Heart right ventricle (tissue), 16 donors: ENCODE data around the gene KRTAP12-4. TPM values are rescaled to one million over a fixed set of nuclear protein-coding genes. Genes with fewer than 3 reads are reported as not detected.
"Not testable (repeated sequence)": the region's sequence is repeated elsewhere in the genome, so short reads cannot be mapped to it uniquely, and the experiment has no call there.

Source experiments
- ATAC-seq, 8 donors: fragments of 200-7000 bp; cut with Tn5 transposase; one replicate each; pipeline ENCODE4 v1.9.1; 2020; ENCODE audit warnings: mild to moderate bottlenecking in 8 of 8, moderate library complexity in 8 of 8, moderate number of reproducible peaks in 1 of 8
- DNase-seq, 2 donors: peaks; one replicate each; pipeline ENCODE4 v3.0.0-alpha.2; 2020
- H3K27ac ChIP-seq, 10 donors: fragments of 200-600 bp; sonication (generic) in 2 of 10; one replicate each; pipeline versions ENCODE4 v1.5.0 to v1.8.0; 2020 to 2022; ENCODE audit warnings: mild to moderate bottlenecking in 3 of 10
- H3K27me3 ChIP-seq, 7 donors: fragments of 200-600 bp; one replicate each; pipeline ENCODE4 v1.8.0; 2021 to 2022; ENCODE audit warnings: mild to moderate bottlenecking in 2 of 7
- H3K36me3 ChIP-seq, 9 donors: fragments of 200-600 bp; sonication (generic) in 1 of 9; one replicate each; pipeline versions ENCODE4 v1.5.0 to v1.8.0; 2020 to 2022; ENCODE audit warnings: mild to moderate bottlenecking in 2 of 9
- H3K4me1 ChIP-seq, 9 donors: fragments of 200-600 bp; sonication (generic) in 1 of 9; one replicate each; pipeline versions ENCODE4 v1.5.0 to v1.8.0; 2020 to 2022; ENCODE audit warnings: mild to moderate bottlenecking in 4 of 9
- H3K4me3 ChIP-seq, 10 donors: fragments of 200-600 bp; sonication (generic) in 2 of 10; one replicate each; pipeline versions ENCODE4 v1.5.0 to v1.8.0; 2020 to 2022; ENCODE audit warnings: mild to moderate bottlenecking in 7 of 10, moderate library complexity in 2 of 10
- H3K9me3 ChIP-seq, 11 donors: fragments of 200-600 bp in 10 of 11; sonication (generic) in 2 of 11; one replicate each; pipeline versions ENCODE4 v1.5.0 to v1.8.0; 2013 to 2022; ENCODE audit warnings: mild to moderate bottlenecking in 2 of 11, control low read depth in 1 of 11, moderate library complexity in 1 of 11
- WGBS, 2 donors: extraction: QIAGEN DNeasy Blood & Tissue Kit; methylation state at CpG; one replicate each; pipeline ENCODE4 v1.1.7; 2013; ENCODE audit warnings: inconsistent platforms in 1 of 2; 5-methylcytosine and 5-hydroxymethylcytosine counted together
- intact Hi-C, 10 donors: fragments of 100-400 bp; cut with DNase I; formaldehyde crosslinking; loops; one replicate each; pipeline versions ENCODE4 v1.11.1 to v1.14.2; 2022
- polyA plus RNA-seq, 2 donors: library from polyadenylated mRNA; stranded (reverse); fragments of 200-250 nt; gene quantifications; one replicate each; pipeline ENCODE4 v1.2.3, GENCODE V29; 2013
- total RNA-seq, 10 donors: library from RNA; stranded (reverse); fragmentation: NEBNext Ultra II Directional in 3 of 10; extraction: Animal tissue kit (Norgen Biotek cat#: 25700) in 3 of 10; gene quantifications; one replicate each; pipeline versions ENCODE4 v1.2.1 to v1.2.4, GENCODE V29; 2021 to 2023
- TF ChIP-seq, protein P1 (sequence below), 9 donors: fragments of 200-600 bp; sonication (generic) in 2 of 9; IDR thresholded peaks; one replicate each; pipeline versions ENCODE4 v1.5.0 to v1.8.0; 2021 to 2022; ENCODE audit warnings: antibody characterized with exemption in 9 of 9, mild to moderate bottlenecking in 5 of 9, moderate library complexity in 1 of 9
- donor health status: Arrhythmogenic right ventricular cardiomyopathy.
- donor health status: ischemic (EF 13 %, LVEDD 7.1; RV severe dilation, severe dysfunction).
- donor health status: healthy with polysubstance abuse.
- donor health status: DM: no; HTN: yes; CAD: no.
- donor health status: DM: no; HTN: no; CAD: no.
- donor health status: ischemic (EF 25% LVEDD 6.9; RV normal size, moderate dysfunction).
- donor health status: ischemic (EF 25% LVEDD 5.7; RV mildly dilated, moderate dysfunction).
- donor health status: healthy.
- donor health status: DM: yes; HTN: yes; CAD: no.
- donor health status: Ischemic cardiomyopathy.
- donor health status: ischemic (EF 35%, LVEDD 5.7; RV mildly dilated, moderate dysfunction).
- donor health status: nonischemic (EF 11% LVEDD 7.7; RV severe dilation, severe dysfunction).
- donor health status: DM: yes; HTN: yes; CAD: no.
- donor health status: PGD.
- donor health status: ischemic (EF 29% LVEDD 5.4; RV normal size, mild dysfunction).
- donor health status: nonischemic (EF 23%, LVEDD 6.1; RV moderate dilation, normal function).

Gene KRTAP12-4
- total and polyA plus RNA-seq, 12 donors = not detected

DNA sequence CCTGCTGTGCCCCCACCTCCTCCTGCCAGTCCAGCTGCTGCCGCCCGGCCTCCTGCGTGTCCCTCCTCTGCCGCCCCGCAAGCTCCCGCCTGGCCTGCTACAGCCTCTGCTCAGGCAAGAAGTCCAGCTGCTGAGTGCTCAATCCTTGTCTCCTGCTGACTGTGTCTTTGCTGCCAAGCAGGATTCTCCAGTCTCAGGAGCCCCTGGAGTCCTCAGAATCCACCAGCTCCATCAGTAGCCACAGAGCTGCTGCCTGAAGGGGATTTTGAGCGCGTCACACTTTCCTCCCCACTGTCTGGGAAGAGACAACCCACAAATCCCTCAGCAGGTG, 7.3 kb downstream of the KRTAP12-4 start:
- no peak for DNase-seq
- no peak for ATAC-seq
- H3K36me3 ChIP-seq = no peaks in the 10 kb centered on the region
- H3K4me3 ChIP-seq = no peak overlapping the region
- no peak overlapping the region for H3K27ac ChIP-seq
- TF ChIP-seq, protein P1, sequence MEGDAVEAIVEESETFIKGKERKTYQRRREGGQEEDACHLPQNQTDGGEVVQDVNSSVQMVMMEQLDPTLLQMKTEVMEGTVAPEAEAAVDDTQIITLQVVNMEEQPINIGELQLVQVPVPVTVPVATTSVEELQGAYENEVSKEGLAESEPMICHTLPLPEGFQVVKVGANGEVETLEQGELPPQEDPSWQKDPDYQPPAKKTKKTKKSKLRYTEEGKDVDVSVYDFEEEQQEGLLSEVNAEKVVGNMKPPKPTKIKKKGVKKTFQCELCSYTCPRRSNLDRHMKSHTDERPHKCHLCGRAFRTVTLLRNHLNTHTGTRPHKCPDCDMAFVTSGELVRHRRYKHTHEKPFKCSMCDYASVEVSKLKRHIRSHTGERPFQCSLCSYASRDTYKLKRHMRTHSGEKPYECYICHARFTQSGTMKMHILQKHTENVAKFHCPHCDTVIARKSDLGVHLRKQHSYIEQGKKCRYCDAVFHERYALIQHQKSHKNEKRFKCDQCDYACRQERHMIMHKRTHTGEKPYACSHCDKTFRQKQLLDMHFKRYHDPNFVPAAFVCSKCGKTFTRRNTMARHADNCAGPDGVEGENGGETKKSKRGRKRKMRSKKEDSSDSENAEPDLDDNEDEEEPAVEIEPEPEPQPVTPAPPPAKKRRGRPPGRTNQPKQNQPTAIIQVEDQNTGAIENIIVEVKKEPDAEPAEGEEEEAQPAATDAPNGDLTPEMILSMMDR (IDR thresholded peaks at IDR 0.05) = no peak
- WGBS, 2 donors = 54 to 55% methylated on average over 8 of the region's 8 CpGs
- no peaks in the 10 kb centered on the region for H3K4me1 ChIP-seq
- H3K27me3 ChIP-seq = peaks cover 0 to 29% (median 14%) of the 10 kb centered on the region in 7 donors
- intact Hi-C loops = no loop called here
- H3K9me3 ChIP-seq = peaks cover 0 to 37% (median 14%) of the 10 kb centered on the region in 11 donors

DNA sequence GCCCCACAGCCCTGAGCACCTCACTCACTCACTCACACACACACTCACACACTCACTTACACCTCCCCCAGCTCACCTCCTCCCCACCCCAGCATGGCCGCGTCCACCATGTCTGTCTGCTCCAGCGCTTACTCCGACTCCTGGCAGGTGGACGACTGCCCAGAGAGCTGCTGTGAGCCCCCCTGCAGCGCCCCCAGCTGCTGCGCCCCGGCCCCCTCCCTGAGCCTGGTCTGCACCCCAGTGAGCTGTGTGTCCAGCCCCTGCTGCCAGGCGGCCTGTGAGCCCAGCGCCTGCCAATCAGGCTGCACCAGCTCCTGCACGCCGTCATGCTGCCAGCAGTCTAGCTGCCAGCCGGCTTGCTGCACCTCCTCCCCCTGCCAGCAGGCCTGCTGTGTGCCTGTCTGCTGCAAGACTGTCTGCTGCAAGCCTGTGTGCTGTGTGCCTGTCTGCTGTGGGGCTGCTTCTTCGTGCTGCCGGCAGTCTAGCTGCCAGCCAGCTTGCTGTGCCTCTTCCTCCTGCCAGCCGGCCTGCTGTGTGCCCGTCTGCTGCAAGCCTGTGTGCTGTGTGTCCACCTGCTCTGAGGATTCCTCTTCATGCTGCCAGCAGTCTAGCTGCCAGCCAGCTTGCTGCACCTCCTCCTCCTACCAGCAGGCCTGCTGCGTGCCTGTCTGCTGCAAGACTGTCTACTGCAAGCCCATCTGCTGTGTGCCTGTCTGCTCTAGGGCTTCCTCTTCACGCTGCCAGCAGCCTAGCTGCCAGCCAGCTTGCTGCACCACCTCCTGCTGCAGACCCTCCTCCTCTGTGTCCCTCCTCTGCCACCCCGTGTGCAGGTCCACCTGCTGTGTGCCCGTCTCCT, 7.9 kb downstream of the KRTAP12-4 start, which contains the start of gene KRTAP10-11:
Gene KRTAP10-11 (plus strand): TSS at position 49 of the 856 bp plus-strand sequence. CDS start 45 bp downstream, at position 94.
- H3K27ac ChIP-seq, H3K4me3 ChIP-seq, intact Hi-C loops, H3K4me1 ChIP-seq, DNase-seq, ATAC-seq, H3K36me3 ChIP-seq: not testable (repeated sequence)
- WGBS, 2 donors = 68 to 71% methylated on average over 21 of the region's 21 CpGs
- Histone ChIP-seq H3K27me3 (peaks cover 0 to 29% (median 14%) of the 10 kb centered on the region in 7 donors), H3K9me3 (peaks cover 0 to 40% (median 14%) of the 10 kb centered on the region in 11 donors)

DNA sequence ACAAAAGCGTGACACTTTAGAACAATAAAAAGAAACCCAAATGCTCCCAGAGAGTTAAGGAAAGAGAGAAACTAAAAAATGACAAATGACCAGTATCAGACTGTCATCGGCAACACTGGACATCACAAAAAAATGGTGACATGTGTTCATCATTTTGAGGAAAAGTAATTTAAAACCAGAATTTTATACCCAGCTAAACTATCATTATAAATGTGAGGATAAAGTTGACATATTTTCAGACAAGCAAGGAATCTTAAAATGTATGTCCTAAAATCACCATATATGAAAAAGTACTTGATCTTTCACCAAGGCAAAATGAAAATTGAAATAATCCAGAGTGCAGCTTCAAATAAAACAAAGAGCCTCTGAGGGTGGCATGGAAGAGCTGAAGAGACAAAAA, 9.6 kb downstream of the KRTAP12-4 start:
- Histone ChIP-seq H3K9me3 (peaks cover 0 to 55% (median 14%) of the 10 kb centered on the region in 11 donors), H3K36me3 (no peaks in the 10 kb centered on the region), H3K4me1 (no peaks in the 10 kb centered on the region), H3K4me3 (no peak overlapping the region), H3K27ac (no peak overlapping the region), H3K27me3 (peaks cover 0 to 27% (median 17%) of the 10 kb centered on the region in 7 donors)
- DNase-seq (no peak), ATAC-seq (no peak)
- TF ChIP-seq, protein P1 (IDR thresholded peaks at IDR 0.05) = no peak
- intact Hi-C loops = no loop called here
- 41 to 46% methylated on average over 2 of the region's 2 CpGs for WGBS, 2 donors

DNA sequence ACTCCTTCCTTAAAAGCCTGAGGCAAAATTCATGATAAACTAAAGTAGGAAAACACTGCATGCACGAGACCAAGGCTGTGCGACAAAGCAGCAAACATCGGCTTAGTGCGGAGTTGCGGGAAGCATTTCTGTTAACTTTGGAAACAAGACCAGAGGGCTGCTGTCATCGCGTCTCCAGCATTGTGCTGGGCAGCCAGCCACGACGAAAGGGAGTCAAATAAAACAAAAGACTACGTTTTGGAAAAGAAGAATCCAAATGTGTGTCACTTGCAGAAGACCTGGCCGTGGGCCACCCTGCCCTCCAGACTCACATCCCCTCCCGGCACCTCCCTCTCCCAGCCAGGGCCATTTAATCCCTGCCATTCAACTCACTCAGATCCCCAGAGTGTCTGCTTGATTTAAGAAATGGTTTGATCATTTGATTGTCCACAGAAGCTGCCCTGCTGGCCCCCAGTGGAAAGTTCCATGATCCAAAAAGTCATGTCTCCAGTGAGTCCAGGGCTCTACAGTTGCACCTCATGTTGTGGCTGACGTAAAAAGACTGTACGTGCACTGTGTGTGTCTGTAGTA, 10.6 kb downstream of the KRTAP12-4 start:
- H3K27me3 ChIP-seq = peaks cover 0 to 35% (median 26%) of the 10 kb centered on the region in 7 donors
- H3K4me1 ChIP-seq = no peaks in the 10 kb centered on the region
- ATAC-seq (no peak), DNase-seq (no peak)
- WGBS, 2 donors = 65% methylated on average over 14 of the region's 14 CpGs
- H3K36me3 ChIP-seq = no peaks in the 10 kb centered on the region
- intact Hi-C loops = no loop called here
- no peak overlapping the region for H3K4me3 ChIP-seq
- TF ChIP-seq, protein P1 (IDR thresholded peaks at IDR 0.05) = no peak
- H3K9me3 ChIP-seq = peaks cover 0 to 56% (median 14%) of the 10 kb centered on the region in 11 donors
- no peak overlapping the region for H3K27ac ChIP-seq
